Stimulated activated CD8-positive, alpha-beta memory T cell treated with anti-CD3 and anti-CD28 coated beads, Interleukin-7, amount 100 ng/mL, for 24 hours (primary cell): Measurements from ENCODE around the gene SORCS1.
"Not testable (repeated sequence)": the region's sequence is repeated elsewhere in the genome, so short reads cannot be mapped to it uniquely, and the experiment has no call there.

ENCODE experiments used
- DNase-seq: peaks from one replicate; pipeline ENCODE4 v3.0.0-alpha.2; 2020; ENCODE audit warnings: low read depth

SORCS1 gene

DNA sequence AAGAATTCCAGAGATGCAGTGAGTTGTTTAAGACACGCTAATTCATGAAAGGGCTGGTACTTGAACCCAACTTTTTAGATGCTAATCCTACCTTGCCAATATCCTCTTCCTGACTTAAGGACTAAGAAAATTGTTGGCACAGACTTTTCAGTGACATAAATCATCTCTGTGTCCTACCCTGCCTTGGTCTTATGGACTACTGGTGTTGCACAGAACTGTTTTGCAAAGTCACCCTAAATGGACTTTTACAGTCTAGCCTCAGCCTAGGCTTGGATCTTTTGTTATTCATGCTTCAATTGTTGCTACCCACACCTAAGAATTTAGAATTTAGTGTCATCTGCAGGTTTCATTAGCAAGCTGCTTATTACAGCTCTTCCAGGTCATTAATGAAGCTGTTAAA lies 112.7 kb downstream of the SORCS1 start:
- no peak for DNase-seq

DNA sequence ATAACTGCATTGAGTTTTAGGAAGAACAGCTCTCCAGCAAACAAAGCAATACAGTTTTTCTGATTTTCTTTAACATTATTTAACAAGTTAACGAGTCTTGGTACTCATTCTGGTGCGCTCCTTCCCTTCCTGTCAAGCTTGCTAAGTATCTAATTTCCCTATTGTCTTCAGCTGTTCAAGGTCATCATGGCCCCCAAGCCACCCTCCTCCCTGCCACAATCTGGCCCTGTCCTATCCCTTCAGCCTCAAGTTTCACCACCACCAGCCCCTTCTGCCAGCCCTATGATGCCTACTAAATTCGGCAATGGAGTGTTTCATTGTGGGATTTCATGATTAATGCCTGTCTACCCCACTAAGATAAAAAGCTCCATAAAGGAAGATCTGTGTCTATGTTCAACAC lies 121.0 kb downstream of the SORCS1 start:
- no peak for DNase-seq

DNA sequence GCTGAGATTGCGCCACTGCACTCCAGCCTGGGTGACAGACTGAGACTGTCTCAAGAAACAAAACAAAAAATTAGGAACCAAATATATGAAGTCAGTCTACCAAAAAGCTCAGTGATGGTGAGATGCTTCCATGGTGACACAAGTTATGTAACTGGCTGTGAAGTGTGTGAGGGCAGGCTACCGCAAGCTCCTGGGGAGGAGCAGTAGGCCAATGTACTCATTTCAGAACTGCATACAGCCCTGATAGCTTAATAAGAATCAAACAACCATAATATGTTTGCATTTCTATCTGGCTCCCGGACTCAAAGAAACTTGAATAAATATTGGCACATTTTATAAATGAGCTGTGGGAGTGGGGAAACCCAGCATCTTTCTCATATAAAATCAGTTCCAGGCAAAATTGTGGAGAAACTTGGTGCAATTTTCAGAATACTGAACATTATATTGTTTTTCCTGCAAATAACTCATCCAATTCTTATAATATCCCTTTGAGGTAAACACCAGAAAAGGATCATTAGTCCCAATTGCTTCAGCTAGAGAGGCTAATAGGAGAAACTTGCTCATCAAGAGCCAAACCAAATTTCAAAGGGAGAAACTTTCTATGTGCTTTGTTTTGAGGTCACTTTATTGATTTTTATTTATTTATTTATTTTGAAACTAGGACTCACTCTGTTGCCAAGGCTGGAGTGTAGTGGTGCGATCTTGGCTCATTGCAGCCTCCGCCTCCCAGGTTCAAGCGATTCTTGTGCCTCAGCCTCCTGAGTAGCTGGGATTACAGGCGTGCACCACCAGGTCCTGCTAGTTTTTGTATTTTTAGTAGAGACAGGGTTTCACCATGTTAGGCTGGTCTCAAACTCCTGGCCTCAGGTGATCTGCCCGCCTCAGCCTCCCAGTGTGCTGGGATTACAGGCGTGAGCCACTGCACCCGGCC lies 127.0 kb downstream of the SORCS1 start:
- no peak for DNase-seq

DNA sequence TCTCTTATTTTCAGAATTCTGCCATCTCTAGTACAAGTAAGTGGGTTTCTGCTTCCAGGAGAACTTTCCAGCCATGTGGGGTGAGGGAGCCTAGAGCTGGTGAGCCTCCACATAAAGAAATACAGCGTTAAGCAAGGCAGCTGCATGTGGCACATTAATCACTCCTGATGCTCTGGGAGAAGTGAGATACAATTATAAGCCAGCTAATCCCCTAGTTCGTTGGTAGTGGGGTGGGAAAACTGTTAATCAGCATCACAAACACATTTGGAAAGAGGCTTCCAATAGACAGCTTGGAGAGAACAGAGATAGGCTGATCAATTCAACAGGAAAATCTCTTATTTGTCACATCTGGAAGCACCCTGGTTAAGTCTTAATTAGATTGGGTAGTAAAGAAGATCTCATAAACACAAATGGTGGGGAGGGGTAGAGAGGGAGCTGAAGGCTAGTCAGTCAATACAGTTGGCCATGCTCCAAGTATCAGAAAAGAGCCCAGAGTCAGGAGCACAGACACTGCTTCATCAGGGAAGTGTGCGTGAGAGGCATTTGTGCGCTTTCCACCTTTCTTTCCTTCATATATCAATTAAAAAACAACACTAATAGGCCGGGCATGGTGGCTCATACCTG lies 130.6 kb downstream of the SORCS1 start:
- no peak for DNase-seq

DNA sequence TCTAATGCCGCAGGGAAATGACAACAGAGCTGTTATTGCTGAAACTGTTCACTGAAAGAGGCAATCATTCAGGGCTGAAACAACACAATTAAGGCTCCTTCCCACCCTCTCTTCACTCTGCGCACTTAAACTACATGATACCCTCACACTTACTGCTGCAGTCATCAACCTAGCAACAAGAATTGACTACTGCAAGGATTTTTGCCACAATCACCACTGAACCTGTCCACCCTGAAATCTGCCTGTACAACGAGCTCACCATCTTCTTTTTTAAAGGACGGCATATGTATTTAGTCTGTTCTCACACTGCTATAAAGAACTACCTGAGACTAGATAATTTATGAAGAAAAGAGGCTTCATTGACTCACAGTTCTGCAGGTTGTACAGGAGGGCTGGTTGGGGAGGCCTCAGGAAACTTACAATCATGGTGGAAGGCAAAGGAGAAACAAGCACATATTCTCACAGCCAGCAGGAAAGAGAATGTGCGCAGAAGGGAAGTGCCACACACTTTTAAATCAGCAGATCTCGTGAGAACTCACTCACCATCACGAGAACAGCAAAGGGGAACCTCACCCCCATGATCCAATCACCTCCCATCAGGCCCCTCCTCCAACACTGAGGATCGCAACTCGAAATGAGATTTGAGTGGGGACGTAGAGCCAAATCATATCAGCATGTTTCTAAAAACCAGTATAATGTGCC lies 131.7 kb downstream of the SORCS1 start:
- no peak for DNase-seq

DNA sequence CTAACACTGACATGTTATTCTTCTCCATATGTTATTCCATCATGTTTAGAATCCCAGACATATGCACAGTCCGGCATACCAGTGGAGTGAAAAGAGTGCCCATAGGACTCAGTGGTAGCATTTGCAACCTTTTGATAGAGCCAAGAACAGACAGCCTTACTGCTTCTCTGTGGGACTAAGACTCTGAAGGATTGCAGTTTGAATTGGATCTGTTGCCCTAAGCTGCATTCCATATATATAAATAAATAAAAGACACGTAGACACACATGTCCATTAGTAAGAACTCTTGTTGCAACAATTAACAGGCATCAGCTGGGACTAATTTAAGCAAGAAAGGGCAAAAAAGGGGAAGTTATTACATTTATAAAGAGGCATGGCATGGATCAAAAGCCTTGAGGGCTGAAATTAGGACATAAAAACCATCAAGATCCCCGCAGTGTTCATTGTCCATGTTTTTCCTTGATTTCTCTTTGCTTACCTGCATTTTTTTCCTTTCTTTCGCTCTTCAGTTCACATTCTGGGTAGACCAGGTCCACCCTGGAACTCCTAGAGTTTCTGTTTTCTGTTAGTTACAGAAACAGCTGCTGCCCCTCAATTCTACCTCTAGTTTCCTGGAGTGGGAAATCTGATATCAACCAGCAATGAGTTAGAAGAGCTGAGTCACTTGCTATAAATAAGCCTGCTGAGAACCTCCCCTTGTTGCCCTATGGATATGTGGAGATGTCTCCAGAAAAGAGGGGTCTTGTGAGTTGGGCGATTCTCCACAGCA lies 132.4 kb downstream of the SORCS1 start:
- DNase-seq = no peak

DNA sequence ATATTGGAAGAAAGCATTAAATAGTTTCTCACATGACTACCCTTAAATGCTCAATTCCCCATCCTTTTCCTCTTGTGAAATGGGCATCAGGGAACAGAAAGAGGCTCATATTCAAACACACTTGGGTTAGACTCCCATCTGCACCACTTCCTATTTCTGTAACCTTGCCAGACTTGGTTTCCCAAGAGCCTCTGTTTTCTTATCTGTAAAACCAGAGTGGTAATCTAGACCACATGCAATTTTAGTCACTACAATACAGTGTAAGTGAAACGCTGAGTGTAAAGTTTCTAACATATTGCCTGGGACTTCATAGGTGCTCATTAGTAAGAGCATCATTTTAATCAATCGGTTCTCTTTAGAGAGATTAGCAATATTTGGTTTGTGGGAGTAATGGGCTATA lies 136.3 kb downstream of the SORCS1 start:
- DNase-seq = no peak

DNA sequence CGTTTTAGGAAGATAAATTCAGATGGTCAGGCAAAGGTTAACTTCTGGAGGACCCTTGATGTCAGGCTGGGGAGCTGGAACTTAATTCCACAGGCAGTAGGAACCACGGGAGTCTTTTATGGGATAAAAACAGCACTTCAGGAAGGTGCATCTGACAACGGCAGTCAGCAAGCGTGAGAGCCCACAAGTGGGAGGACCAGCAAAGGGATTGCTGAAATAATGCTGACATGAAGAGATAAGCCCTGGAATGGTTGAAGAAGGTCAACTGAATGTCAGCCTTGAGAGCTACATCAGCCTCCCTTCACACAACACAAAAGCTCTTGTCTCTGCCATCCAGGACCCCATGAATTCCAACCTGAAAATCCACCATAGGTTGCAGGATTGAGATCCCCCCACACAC lies 138.8 kb downstream of the SORCS1 start:
- no peak for DNase-seq

DNA sequence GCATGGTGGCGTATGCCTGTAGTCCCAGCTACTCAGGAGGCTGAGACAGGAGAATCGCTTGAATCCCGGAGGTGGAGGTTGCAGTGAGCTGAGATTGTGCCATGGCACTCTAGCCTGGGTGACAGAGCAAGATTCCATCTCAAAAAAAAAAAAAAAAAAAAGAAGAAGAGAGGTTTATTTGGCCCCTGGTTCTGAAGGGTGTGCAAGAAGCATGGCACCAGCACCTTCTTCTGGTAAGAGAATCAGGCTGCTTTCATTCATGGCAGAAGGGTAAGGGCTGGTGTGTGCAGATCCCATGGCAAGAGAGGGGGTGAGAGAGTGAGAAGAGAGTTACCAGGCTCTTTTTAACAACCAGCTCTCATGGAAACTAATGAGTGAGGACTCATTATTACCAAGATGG lies 140.5 kb downstream of the SORCS1 start:
- DNase-seq = not testable (repeated sequence)

DNA sequence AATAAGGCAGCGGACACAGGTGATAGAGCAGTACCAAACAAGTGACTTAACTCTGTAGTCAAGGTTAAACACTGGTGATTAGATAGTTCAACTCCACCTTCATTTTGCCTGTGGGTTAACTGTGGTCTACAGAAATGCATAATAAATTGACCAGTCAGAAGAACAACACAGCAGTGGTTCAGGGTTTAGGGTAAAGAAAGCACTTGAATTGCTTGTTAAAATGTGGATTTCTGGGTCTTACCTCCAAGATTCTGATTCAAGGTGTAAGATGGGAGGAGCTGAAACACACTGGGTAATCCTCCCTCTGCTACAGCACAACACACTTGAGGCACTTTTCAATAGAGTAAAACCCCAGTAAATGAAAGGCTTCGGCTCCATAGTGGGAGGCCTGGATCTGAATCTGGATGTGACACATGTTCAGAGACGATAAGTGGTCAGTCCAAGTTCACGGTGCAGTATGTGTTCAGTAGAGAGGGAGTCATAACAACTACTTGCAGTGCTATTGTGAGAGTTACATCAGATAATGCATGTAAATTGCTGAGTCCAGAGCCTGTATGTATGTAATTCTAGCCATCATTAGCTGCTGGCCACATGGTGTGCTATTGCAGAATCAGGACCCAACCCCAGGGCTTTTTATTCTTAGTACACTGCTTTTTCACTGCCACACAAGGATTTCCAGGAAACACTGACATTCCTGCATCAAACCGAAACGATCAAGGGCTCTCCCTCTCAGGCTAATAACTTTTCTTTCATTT lies 141.7 kb downstream of the SORCS1 start:
- no peak for DNase-seq

DNA sequence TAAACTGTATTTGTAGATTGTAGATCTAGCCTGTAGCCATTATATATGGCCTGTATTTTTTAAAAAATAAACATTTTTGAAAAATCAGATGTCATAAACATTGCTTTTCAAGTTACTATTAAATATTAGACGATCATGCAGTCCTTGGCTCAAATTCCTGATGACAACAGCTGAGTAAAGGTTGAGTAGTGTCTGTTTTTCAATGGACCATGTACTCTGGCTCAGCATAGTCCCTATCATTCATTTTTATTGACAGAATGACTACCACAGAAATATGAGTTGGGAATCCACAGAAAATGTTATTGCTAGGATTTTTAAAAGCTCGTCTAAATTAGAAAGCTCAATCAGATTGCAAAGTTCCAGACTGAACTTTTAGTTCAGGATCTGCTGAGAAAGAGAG lies 145.4 kb downstream of the SORCS1 start:
- no peak for DNase-seq

DNA sequence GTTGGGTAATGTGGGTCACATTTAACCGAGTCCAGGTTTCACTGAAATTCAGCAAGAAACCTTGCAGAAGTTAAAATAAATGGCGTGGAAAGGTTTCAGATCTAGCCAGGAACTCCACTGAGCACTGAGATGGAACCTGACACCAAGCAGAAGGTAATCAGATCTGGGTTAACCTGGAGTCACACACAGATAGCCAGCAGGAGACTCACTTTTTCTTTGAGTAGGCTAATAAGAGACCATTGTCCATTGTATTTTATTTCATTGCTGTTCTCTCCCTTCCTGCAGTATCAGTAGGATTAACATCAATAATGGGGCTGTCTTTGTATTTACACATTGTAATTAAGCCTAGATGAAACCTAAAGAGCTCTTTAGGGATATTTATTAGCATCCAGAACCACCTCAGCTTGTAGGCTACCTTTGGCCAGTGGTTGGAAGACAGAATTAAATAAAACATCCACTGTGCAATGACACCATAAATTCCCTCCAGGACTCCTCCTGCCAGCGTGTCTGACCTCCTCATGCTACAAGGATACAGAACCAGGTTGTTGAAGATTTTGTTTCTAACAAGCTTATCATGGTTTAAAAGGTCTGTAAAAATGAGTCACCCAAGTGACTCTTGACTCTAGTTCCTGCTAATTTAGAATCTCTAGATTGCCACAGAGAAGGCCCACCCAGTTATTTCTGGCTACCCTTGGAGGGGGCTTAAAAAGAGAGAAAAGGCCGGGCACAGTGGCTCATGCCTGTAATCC lies 151.1 kb downstream of the SORCS1 start:
- DNase-seq = no peak

DNA sequence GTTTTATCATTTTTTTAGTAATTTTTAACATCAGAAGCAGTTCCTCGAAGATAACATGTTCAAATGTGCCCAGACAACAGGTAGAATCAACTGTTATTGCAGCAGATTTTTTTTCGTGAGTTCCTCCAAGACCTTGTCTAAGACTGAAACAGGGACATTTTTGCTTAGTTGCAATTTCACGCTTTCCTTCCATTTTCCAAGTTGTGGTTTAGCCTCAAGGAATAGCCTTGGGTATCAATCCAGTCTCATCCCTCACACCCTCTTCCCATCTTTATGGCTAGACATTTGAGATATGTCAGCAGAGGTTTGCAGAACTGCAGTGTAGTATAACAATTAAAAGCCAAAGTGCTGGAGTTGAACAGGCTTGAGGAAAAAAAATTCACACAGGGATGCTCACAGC lies 152.5 kb downstream of the SORCS1 start:
- DNase-seq = no peak

DNA sequence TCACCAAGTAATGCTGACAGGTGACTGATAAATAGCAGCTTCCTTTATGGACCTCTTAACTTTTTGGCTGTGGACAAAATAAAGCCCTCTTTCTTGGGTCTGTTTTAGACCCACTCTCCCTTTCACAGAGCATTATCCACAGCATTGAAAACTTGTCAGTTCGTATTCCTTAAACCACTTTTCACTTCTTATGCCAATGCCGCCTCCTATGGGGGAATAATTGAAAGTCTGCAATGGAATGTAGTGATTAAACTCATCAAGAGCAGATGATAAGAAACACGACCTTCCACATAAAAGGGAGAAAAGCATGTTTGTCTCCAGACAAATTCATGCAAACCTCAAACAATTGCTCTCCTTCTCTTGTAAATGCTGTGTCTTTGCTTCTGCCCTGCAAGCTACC lies 153.4 kb downstream of the SORCS1 start:
- DNase-seq = no peak

DNA sequence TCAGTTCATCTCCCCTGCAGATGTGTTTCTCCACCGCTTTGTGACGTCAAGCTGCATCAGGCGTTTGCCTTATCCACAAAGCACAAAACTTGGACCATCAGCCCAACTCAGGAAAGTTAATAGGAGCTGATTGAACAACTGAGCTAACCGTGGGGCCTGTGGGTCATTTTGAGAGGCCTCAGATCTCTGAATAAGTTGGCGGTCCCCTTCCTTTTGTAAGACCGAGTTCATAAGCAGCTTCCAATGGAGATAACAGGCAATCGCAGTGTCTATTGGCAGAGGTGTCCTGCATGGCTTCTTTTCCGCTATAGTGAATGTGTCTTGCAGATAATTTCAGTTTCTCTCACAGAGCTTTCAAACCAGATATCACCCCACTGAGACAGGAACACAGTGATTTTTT lies 154.0 kb downstream of the SORCS1 start:
- no peak for DNase-seq

DNA sequence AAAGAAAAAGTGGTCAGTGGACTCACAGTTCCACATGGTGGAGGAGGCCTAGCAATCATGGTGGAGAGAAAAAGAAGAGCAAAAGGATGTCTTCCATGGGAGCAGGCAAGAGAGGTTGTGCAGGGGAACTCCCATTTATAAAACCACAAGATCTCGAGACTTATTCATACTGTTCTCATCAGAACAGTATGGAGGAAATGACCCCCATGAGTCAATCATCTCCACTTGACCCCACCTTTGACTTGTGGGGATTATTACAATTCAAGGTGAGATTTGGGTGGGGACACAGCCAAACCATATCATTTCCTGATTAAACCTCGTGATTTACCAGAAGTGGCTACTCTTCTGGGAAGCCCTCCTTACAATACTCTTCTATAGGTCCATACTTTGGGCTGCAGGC lies 160.1 kb downstream of the SORCS1 start:
- no peak for DNase-seq

DNA sequence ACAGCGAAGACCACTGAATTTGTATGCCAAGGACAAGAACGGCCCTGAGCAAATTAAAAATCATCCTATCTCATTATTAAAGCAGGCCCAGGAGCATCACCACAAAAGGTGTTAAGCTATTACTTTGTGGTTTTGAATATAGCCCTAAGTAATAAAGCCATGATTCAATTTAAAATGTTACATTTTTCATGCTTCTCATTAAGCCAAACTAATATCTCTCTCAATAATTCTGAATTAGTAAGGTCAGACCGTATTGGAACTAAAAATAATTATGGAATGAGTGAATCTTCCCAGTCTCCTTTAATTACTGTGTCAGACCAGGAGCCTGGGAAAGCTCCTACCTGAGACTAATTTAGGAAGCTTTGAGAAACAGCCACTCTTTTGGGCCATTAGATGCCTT lies 162.4 kb downstream of the SORCS1 start:
- DNase-seq = no peak

DNA sequence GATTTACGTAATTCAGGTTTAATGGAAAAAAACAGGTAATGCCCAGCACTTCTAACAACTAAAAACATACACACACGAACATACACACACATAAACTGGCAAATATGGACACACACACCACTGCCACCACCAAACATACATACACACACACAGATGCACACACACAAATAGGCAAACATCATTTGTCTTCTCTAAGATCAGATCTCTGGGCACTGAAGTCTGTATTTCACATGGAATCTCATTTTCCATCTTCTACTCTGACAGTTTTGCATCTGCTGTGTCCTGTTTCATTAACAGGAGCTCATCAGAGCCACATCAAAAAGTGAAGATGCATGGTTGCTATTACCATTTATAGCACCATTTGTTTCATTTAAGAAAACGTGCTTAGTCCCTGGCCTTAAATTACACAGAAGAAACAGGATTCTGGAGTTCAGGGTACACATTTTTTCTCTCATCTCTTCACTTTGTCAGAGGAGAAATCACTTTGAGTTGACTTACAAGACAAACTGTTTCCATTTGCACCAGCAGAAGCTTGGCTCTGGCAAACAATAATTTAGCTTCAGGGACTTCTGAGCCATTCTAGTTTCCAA lies 165.3 kb downstream of the SORCS1 start:
- no peak for DNase-seq

DNA sequence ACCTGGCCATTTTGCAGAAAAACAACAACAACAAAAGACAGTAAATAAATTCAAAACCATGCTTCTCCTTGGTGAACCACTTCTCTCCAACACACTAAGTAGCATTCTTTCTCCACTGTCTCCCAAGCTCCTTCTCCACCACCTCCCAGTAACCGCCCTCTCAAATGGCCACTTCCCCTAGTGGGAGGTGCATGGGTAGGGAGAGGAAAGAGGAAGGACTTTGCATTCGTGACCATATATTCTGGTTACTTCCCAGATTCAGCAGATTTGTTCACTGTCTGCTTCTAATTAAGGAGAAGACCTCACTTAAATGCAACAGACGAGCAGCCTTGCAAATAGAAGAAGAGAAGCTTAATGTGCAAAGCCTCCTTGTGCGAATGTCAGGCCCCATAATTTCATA lies 166.8 kb downstream of the SORCS1 start:
- DNase-seq = no peak

DNA sequence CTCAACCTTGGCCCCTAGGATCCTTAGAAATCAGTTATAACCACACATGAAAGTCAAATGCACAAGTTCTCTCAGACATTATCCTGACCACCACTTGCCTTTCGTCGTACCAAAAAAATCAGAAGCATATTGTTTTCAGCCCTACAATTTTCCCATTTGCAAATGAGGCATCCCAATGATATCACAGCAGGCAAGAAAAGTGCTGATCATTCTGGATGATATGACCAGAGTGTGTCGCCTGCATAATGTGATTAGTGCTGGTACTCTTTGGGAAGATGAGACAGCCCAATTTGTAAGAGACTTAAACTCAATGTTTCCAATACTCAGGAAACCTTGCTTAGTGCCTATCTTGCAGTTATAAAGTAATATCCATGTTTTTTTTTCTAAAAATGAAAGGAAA lies 168.0 kb downstream of the SORCS1 start:
- no peak for DNase-seq
